Thyroid gland (tissue), 4 donors: ENCODE measurements around the gene SETBP1.

Experiments used
- CTCF ChIP-seq, 6 experiments: fragments of 200-600 bp in 3 of 6; fragments of 450-650 bp in 3 of 6; sonication (generic) in 3 of 6; IDR thresholded peaks; one replicate each; pipeline ENCODE4 v1.5.1; 2016 to 2019; ENCODE audit warnings: antibody characterized with exemption in 6 of 6, mild to moderate bottlenecking in 2 of 6, inconsistent platforms in 1 of 6, moderate library complexity in 1 of 6
- POLR2A ChIP-seq, 2 donors: fragments of 450-650 bp; IDR thresholded peaks; one replicate each; pipeline ENCODE4 v1.6.1; 2017; ENCODE audit warnings: antibody characterized with exemption in 2 of 2, mild to moderate bottlenecking in 2 of 2, moderate library complexity in 1 of 2

DNA sequence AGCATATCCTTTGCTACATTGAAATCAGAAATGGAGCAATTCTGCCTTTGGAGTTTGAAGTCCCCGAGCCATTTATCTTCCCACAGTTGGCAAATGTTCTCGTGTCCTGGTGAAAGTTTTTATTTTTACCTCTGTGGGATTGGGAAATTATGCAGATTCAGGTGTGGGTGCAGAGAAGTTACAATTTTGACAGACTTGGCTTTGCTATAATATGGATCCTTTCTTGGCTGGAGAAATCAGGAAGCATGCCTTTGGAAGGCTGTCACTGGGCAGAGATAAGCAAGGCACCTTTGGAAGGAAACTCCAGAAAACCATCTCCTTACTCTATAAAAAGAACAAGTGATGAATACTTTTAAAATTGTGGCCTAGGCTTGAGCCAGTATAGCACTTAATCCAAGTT lies 278.3 kb downstream of the SETBP1 start:
- TF ChIP-seq CTCF (IDR thresholded peaks at IDR 0.05) (no peak), POLR2A (IDR thresholded peaks at IDR 0.05) (no peak)
